HepG2 (cell line): Measurements from ENCODE around the gene ACSL1. TPM values are rescaled to one million over a fixed set of nuclear protein-coding genes. Genes with fewer than 3 reads are reported as not detected.

Experiments
- AHR ChIP-seq: IDR thresholded peaks from 2 replicates; pipeline ENCODE4 v1.6.1; 2018; ENCODE audit warnings: missing genetic modification reagents, missing compliant biosample characterization
- BORCS8-MEF2B ChIP-seq: sonication (generic); formaldehyde crosslinking; IDR thresholded peaks from 2 replicates; pipeline ENCODE4 v1.8.0; 2022; ENCODE audit warnings: mild to moderate bottlenecking, missing genetic modification reagents
- CSRNP2 ChIP-seq: sonication (generic); formaldehyde crosslinking; conservative IDR thresholded peaks from 2 replicates; pipeline ENCODE4 v1.8.0; 2022; ENCODE audit warnings: low read depth, missing genetic modification reagents
- FOXC1 ChIP-seq: sonication (generic); formaldehyde crosslinking; IDR thresholded peaks from 2 replicates; pipeline ENCODE4 v1.8.0; 2022; ENCODE audit warnings: mild to moderate bottlenecking, missing genetic modification reagents, borderline replicate concordance
- HOXA3 ChIP-seq: sonication (generic); formaldehyde crosslinking; IDR thresholded peaks from 2 replicates; pipeline ENCODE4 v1.5.0; 2020; ENCODE audit warnings: missing genetic modification reagents
- MXD4 ChIP-seq: IDR thresholded peaks from 2 replicates; pipeline ENCODE4 v1.6.1; 2016; ENCODE audit warnings: mild to moderate bottlenecking, missing biosample characterization, missing genetic modification reagents
- NFIC ChIP-seq: IDR thresholded peaks from 2 replicates; pipeline ENCODE4 v1.6.1; 2012; ENCODE audit warnings: mild to moderate bottlenecking, low read length, inconsistent platforms
- PRDM15 ChIP-seq: sonication (generic); formaldehyde crosslinking; IDR thresholded peaks from 2 replicates; pipeline ENCODE4 v1.4.0; 2020; ENCODE audit warnings: missing genetic modification reagents
- PRDM4 ChIP-seq: sonication (generic); formaldehyde crosslinking; IDR thresholded peaks from 2 replicates; pipeline ENCODE4 v1.9.0; 2021; ENCODE audit warnings: missing genetic modification reagents, borderline replicate concordance
- SIN3A ChIP-seq: IDR thresholded peaks from 2 replicates; pipeline ENCODE4 v1.6.1; 2011; ENCODE audit warnings: low read depth, mild to moderate bottlenecking, control low read depth, low read length, borderline replicate concordance
- ZNF331 ChIP-seq: sonication (generic); formaldehyde crosslinking; IDR thresholded peaks from 2 replicates; pipeline ENCODE4 v1.4.0; 2020; ENCODE audit warnings: missing genetic modification reagents
- ZNF414 ChIP-seq: sonication (generic); formaldehyde crosslinking; IDR thresholded peaks from 2 replicates; pipeline ENCODE4 v1.5.0; 2020; ENCODE audit warnings: missing genetic modification reagents
- ZNF441 ChIP-seq: sonication (generic); formaldehyde crosslinking; IDR thresholded peaks from 2 replicates; pipeline ENCODE4 v1.7.0; 2021; ENCODE audit warnings: missing genetic modification reagents, borderline replicate concordance
- ZNF580 ChIP-seq: IDR thresholded peaks from 2 replicates; pipeline ENCODE4 v1.6.1; 2016; ENCODE audit warnings: low read depth, borderline replicate concordance
- ZNF691 ChIP-seq: sonication (generic); formaldehyde crosslinking; IDR thresholded peaks from 2 replicates; pipeline ENCODE4 v1.4.0; 2020; ENCODE audit warnings: missing genetic modification reagents, low read depth, mild to moderate bottlenecking, borderline replicate concordance
- ZNF790 ChIP-seq: sonication (generic); formaldehyde crosslinking; IDR thresholded peaks from 2 replicates; pipeline ENCODE4 v1.8.0; 2022; ENCODE audit warnings: missing genetic modification reagents, mild to moderate bottlenecking, borderline replicate concordance
- polyA plus RNA-seq, 8 experiments: library from polyadenylated mRNA; depleted of rRNA in 3 of 8; stranded (reverse) in 7 of 8; unstranded in 1 of 8; fragments of >200 nt; fragmentation: Illumina TruSeq in 4 of 8; extraction: Trizol in 4 of 8; gene quantifications; 2 replicates each; pipeline versions ENCODE4 v1.2.1 to v1.2.3, GENCODE V29; 2011 to 2016; ENCODE audit warnings: low read depth in 4 of 8, missing spikeins in 1 of 8, mixed read lengths in 1 of 8; ENCODE audit not compliant: insufficient read depth in 1 of 8
- total RNA-seq, 5 experiments: library from RNA; depleted of rRNA; stranded (reverse); fragments of >200 nt; fragmentation: Illumina TruSeq; extraction: Trizol; gene quantifications; 2 replicates each; pipeline ENCODE4 v1.2.3, GENCODE V29; 2016; ENCODE audit warnings: low read depth in 1 of 5

ACSL1 gene
- total and polyA plus RNA-seq, 2 of the 13 experiments (the other 11 are each of a cell fraction or from before 2014, with no cell fraction given): 10.0 to 29.8 TPM

- peak; percentile 100 for TF ChIP-seq PRDM15 (CRISPR knock-in tag)
- peak; percentile 97 for TF ChIP-seq ZNF331 (CRISPR knock-in tag)
- peak; percentile 83; the same call in 1 of the 2 replicates for TF ChIP-seq SIN3A
- TF ChIP-seq BORCS8-MEF2B (CRISPR knock-in tag): peak; percentile 99
- TF ChIP-seq ZNF414 (CRISPR knock-in tag): peak; percentile 91
- peak; percentile 94 for TF ChIP-seq MXD4
- TF ChIP-seq CSRNP2: no peak
- TF ChIP-seq ZNF691 (CRISPR knock-in tag): peak; percentile 91
- peak; percentile 98 for TF ChIP-seq ZNF580 (CRISPR knock-in tag)
- no peak for TF ChIP-seq ZNF790 (CRISPR knock-in tag)
- TF ChIP-seq AHR (CRISPR knock-in tag): peak; percentile 92
- TF ChIP-seq PRDM4 (CRISPR knock-in tag): no peak; the same call in 1 of the 2 replicates
- TF ChIP-seq ZNF441 (CRISPR knock-in tag): no peak; the same call in 1 of the 2 replicates
- TF ChIP-seq FOXC1: peak; percentile 93; the same call in 1 of the 2 replicates
- TF ChIP-seq HOXA3 (CRISPR knock-in tag): peak; percentile 91
- peak; percentile 54; the same call in 1 of the 2 replicates for TF ChIP-seq NFIC
These were observed 91.9 kb downstream of the ACSL1 start, which contains the start of gene CENPU (continued) for GRCh38 chr4:184733654-184734524.
